H1 (cell line): ENCODE measurements around the gene KPNA1. TPM values are rescaled to one million over a fixed set of nuclear protein-coding genes. Genes with fewer than 3 reads are reported as not detected.

Source experiments
- CTCF ChIA-PET: fragments of 300-600 bp; sonication (Branson Sonifier 250); formaldehyde crosslinking; loops from one replicate; lab custom pipeline; 2021; ENCODE audit not compliant: partially characterized antibody; lab: Charles Lee
- POLR2A ChIA-PET: fragments of 300-600 bp; sonication (Branson Sonifier 250); formaldehyde crosslinking; loops from one replicate; lab custom pipeline; 2021; ENCODE audit warnings: inconsistent platforms; ENCODE audit not compliant: partially characterized antibody; lab: Charles Lee
- DNase-seq, 2 experiments: peaks; one replicate each; pipeline versions ENCODE4 v3.0.0 to v3.0.0-alpha.2; 2010 to 2022; ENCODE audit warnings: low spot score in 2 of 2, low read depth in 1 of 2, mixed read lengths in 1 of 2
- FAIRE-seq: peaks from 2 replicates; lab custom pipeline; 2011; peaks lifted over from hg19 to GRCh38; lab: Jason Lieb, UNC
- H2AFZ ChIP-seq: 2 replicates; pipeline ENCODE4 v1.8.1; 2012; ENCODE audit warnings: low read length, inconsistent platforms
- H2AK5ac ChIP-seq: 2 replicates; pipeline ENCODE4 v1.6.1; 2013; ENCODE audit warnings: low read depth, low read length
- H2BK120ac ChIP-seq: replicated peaks from 2 replicates; pipeline ENCODE3; 2013; ENCODE audit warnings: low read depth, low read length, inconsistent platforms
- H2BK12ac ChIP-seq: 2 replicates; pipeline ENCODE4 v1.6.1; 2013; ENCODE audit warnings: low read depth, low read length
- H2BK15ac ChIP-seq: 2 replicates; pipeline ENCODE4 v1.6.1; 2013; ENCODE audit warnings: low read length
- H2BK20ac ChIP-seq: 2 replicates; pipeline ENCODE4 v1.6.1; 2013; ENCODE audit warnings: low read length
- H2BK5ac ChIP-seq: 2 replicates; pipeline ENCODE4 v1.6.1; 2013; ENCODE audit warnings: low read depth, low read length
- H3K14ac ChIP-seq: 2 replicates; pipeline ENCODE4 v1.6.1; 2013; ENCODE audit warnings: inconsistent platforms; ENCODE audit not compliant: insufficient read length
- H3K18ac ChIP-seq: 2 replicates; pipeline ENCODE4 v1.6.1; 2013; ENCODE audit warnings: low read length; ENCODE audit errors: extremely low read depth
- H3K23ac ChIP-seq: 2 replicates; pipeline ENCODE4 v1.6.1; 2013; ENCODE audit warnings: inconsistent platforms; ENCODE audit not compliant: insufficient read length
- H3K23me2 ChIP-seq: 2 replicates; pipeline ENCODE4 v1.6.1; 2013; ENCODE audit warnings: low read depth, low read length
- H3K27ac ChIP-seq: 2 replicates; pipeline ENCODE4 v1.6.1; 2011; ENCODE audit warnings: low read depth, low read length, inconsistent platforms
- H3K27me3 ChIP-seq, 4 experiments: replicated peaks in 1 of 4; 1 replicate in 1 of 4; 2 replicates in 3 of 4; pipeline versions ENCODE4 v1.6.1 to v1.8.1; 2011 to 2013; ENCODE audit warnings: low read length in 3 of 4, mild to moderate bottlenecking in 3 of 4, inconsistent platforms in 2 of 4, mixed read lengths in 2 of 4, moderate library complexity in 1 of 4; ENCODE audit not compliant: control insufficient read depth in 3 of 4, insufficient read depth in 3 of 4; ENCODE audit errors: extremely low read depth in 1 of 4
- H3K36me3 ChIP-seq, 4 experiments: 2 replicates each; pipeline versions ENCODE4 v1.6.1 to v1.8.1; 2011 to 2013; ENCODE audit warnings: mild to moderate bottlenecking in 4 of 4, low read length in 3 of 4, moderate library complexity in 2 of 4, control low read depth in 1 of 4, inconsistent platforms in 1 of 4; ENCODE audit not compliant: insufficient read depth in 4 of 4, control insufficient read depth in 2 of 4
- H3K4ac ChIP-seq: replicated peaks from 2 replicates; pipeline ENCODE3; 2013; ENCODE audit warnings: low read length, low read depth, mixed read lengths, inconsistent platforms; ENCODE audit not compliant: insufficient read length
- H3K4me1 ChIP-seq, 4 experiments: replicated peaks in 1 of 4; 1 replicate in 1 of 4; 2 replicates in 3 of 4; pipeline versions ENCODE4 v1.6.1 to v1.8.1; 2011 to 2013; ENCODE audit warnings: low read length in 3 of 4, inconsistent platforms in 2 of 4, mixed read lengths in 1 of 4; ENCODE audit not compliant: insufficient read depth in 4 of 4, control insufficient read depth in 3 of 4
- H3K4me2 ChIP-seq, 2 experiments: 2 replicates each; pipeline versions ENCODE4 v1.6.1 to v1.8.1; 2011 to 2013; ENCODE audit warnings: low read depth in 2 of 2, low read length in 2 of 2, control low read depth in 1 of 2, inconsistent platforms in 1 of 2, mild to moderate bottlenecking in 1 of 2; ENCODE audit not compliant: insufficient read depth in 1 of 2
- H3K4me3 ChIP-seq, 4 experiments: fragments of 200-600, 300-600 bp in 1 of 4; sonication (generic), shearing (Covaris generic), sonication (Bioruptor Twin) in 1 of 4; 2 replicates each; pipeline versions ENCODE4 v1.5.1 to v1.8.1; 2011 to 2016; ENCODE audit warnings: low read length in 4 of 4, low read depth in 3 of 4, control low read depth in 2 of 4, inconsistent platforms in 2 of 4, mild to moderate bottlenecking in 2 of 4, mixed read lengths in 1 of 4, moderate library complexity in 1 of 4; ENCODE audit not compliant: insufficient read depth in 2 of 4; ENCODE audit errors: extremely low read depth in 1 of 4
- H3K56ac ChIP-seq: replicated peaks from 2 replicates; pipeline ENCODE3; 2013; ENCODE audit warnings: low read depth, mild to moderate bottlenecking, mixed read lengths, low read length, inconsistent platforms; ENCODE audit not compliant: insufficient read length
- H3K79me1 ChIP-seq: 2 replicates; pipeline ENCODE4 v1.6.1; 2013; ENCODE audit warnings: low read depth, low read length, control low read depth
- H3K79me2 ChIP-seq, 2 experiments: 2 replicates each; pipeline versions ENCODE4 v1.6.1 to v1.8.1; 2012 to 2013; ENCODE audit warnings: low read length in 2 of 2, mild to moderate bottlenecking in 2 of 2, inconsistent platforms in 1 of 2; ENCODE audit not compliant: insufficient read depth in 2 of 2, control insufficient read depth in 1 of 2
- H3K9ac ChIP-seq, 4 experiments: replicated peaks in 1 of 4; 1 replicate in 1 of 4; 2 replicates in 3 of 4; pipeline versions ENCODE4 v1.6.1 to v1.8.1; 2011 to 2013; ENCODE audit warnings: low read depth in 3 of 4, low read length in 3 of 4, control low read depth in 2 of 4, mild to moderate bottlenecking in 2 of 4, moderate library complexity in 2 of 4, inconsistent platforms in 1 of 4; ENCODE audit errors: extremely low read depth in 1 of 4
- H3K9me3 ChIP-seq, 2 experiments: 2 replicates each; pipeline versions ENCODE4 v1.6.1 to v1.8.1; 2012 to 2013; ENCODE audit warnings: mild to moderate bottlenecking in 2 of 2, moderate library complexity in 2 of 2, control low read depth in 1 of 2, inconsistent platforms in 1 of 2, low read depth in 1 of 2, low read length in 1 of 2, mixed read lengths in 1 of 2; ENCODE audit not compliant: insufficient read depth in 2 of 2
- H4K20me1 ChIP-seq, 2 experiments: replicated peaks in 1 of 2; 2 replicates each; pipeline versions ENCODE3 to v1.8.1; 2011 to 2013; ENCODE audit warnings: inconsistent platforms in 2 of 2, low read length in 2 of 2, mild to moderate bottlenecking in 1 of 2; ENCODE audit not compliant: insufficient read depth in 2 of 2, control insufficient read depth in 1 of 2
- H4K5ac ChIP-seq: 2 replicates; pipeline ENCODE4 v1.6.1; 2013; ENCODE audit warnings: low read length, low read depth, mixed read lengths, inconsistent platforms; ENCODE audit not compliant: insufficient read length
- H4K8ac ChIP-seq: 2 replicates; pipeline ENCODE4 v1.8.0; 2013; ENCODE audit warnings: mild to moderate bottlenecking, moderate library complexity, low read length, inconsistent platforms; ENCODE audit not compliant: insufficient read depth; ENCODE audit errors: extremely low read depth
- H4K91ac ChIP-seq: replicated peaks from 2 replicates; pipeline ENCODE3; 2013; ENCODE audit warnings: low read length, mixed read lengths, inconsistent platforms; ENCODE audit not compliant: insufficient read length
- BRCA1 ChIP-seq: IDR thresholded peaks from 2 replicates; pipeline ENCODE4 v1.6.1; 2012; ENCODE audit warnings: low read depth, low read length, improper control_type of control experiment
- EGR1 ChIP-seq: IDR thresholded peaks from 2 replicates; pipeline ENCODE4 v1.6.1; 2011; ENCODE audit warnings: low read depth, low read length, borderline replicate concordance
- EP300 ChIP-seq, 2 experiments: IDR thresholded peaks; 1 replicate in 1 of 2; 2 replicates in 1 of 2; pipeline ENCODE4 v1.6.1; 2011 to 2012; ENCODE audit warnings: low read depth in 2 of 2, low read length in 2 of 2, mild to moderate bottlenecking in 2 of 2, borderline replicate concordance in 1 of 2, inconsistent platforms in 1 of 2, moderate library complexity in 1 of 2
- HDAC2 ChIP-seq, 2 experiments: fragments of 300-600 bp in 1 of 2; sonication (generic) in 1 of 2; IDR thresholded peaks; 2 replicates each; pipeline ENCODE4 v1.6.1; 2011 to 2012; ENCODE audit warnings: low read depth in 2 of 2, low read length in 2 of 2, mild to moderate bottlenecking in 2 of 2, moderate library complexity in 2 of 2, borderline replicate concordance in 1 of 2, inconsistent platforms in 1 of 2
- JUND ChIP-seq: IDR thresholded peaks from 2 replicates; pipeline ENCODE4 v1.6.1; 2011; ENCODE audit warnings: mild to moderate bottlenecking, improper control_type of control experiment, low read length
- KDM4A ChIP-seq: IDR thresholded peaks from one replicate; pipeline ENCODE4 v1.7.1; 2012; ENCODE audit warnings: low read depth, mild to moderate bottlenecking, moderate library complexity, low read length, inconsistent platforms; ENCODE audit not compliant: severe bottlenecking
- NRF1 ChIP-seq: IDR thresholded peaks from 2 replicates; pipeline ENCODE4 v1.6.1; 2011; ENCODE audit warnings: mild to moderate bottlenecking, low read depth, low read length, improper control_type of control experiment
- PHF8 ChIP-seq: fragments of 200-600 bp; sonication (generic); conservative IDR thresholded peaks from 2 replicates; pipeline ENCODE4 v1.7.1; 2012; ENCODE audit warnings: low read depth, mild to moderate bottlenecking, inconsistent platforms, low read length, moderate library complexity
- SIN3A ChIP-seq, 2 experiments: IDR thresholded peaks in 1 of 2; conservative IDR thresholded peaks in 1 of 2; 2 replicates each; pipeline ENCODE4 v1.6.1; 2011 to 2012; ENCODE audit warnings: low read length in 2 of 2, improper control_type of control experiment in 1 of 2, low read depth in 1 of 2, mild to moderate bottlenecking in 1 of 2
- SP4 ChIP-seq: IDR thresholded peaks from 2 replicates; pipeline ENCODE4 v1.6.1; 2012; ENCODE audit warnings: low read length, inconsistent platforms
- SRF ChIP-seq: IDR thresholded peaks from 2 replicates; pipeline ENCODE4 v1.6.1; 2011; ENCODE audit warnings: mild to moderate bottlenecking, low read depth, low read length, moderate library complexity
- TAF1 ChIP-seq: IDR thresholded peaks from 2 replicates; pipeline ENCODE4 v1.6.1; 2011; ENCODE audit warnings: mild to moderate bottlenecking, low read depth, low read length
- WGBS, 2 experiments: shearing (Covaris generic) in 1 of 2; methylation state at CpG; one replicate each; pipeline versions ENCODE4 v1.1.6 to v1.1.7; 2013 to 2015; ENCODE audit warnings: low lambda C conversion rate in 2 of 2, mixed read lengths in 2 of 2, inconsistent platforms in 1 of 2, low coverage in 1 of 2, missing lambda C conversion rate in 1 of 2; ENCODE audit not compliant: insufficient replicate concordance in 2 of 2, insufficient coverage in 1 of 2, insufficient read length in 1 of 2; ENCODE audit errors: extremely low coverage in 1 of 2, missing lambda C conversion rate in 1 of 2; 5-methylcytosine and 5-hydroxymethylcytosine counted together
- polyA plus RNA-seq, 7 experiments: library from polyadenylated mRNA; depleted of rRNA in 3 of 7; stranded (reverse) in 5 of 7; unstranded in 2 of 7; fragments of >200 nt in 5 of 7; fragments of 200-250 nt in 2 of 7; gene quantifications; 1 replicate in 5 of 7; 2 replicates in 1 of 7; 4 replicates in 1 of 7; pipeline versions ENCODE4 v1.2.1 to v1.2.3, GENCODE V29; 2011 to 2013; ENCODE audit warnings: missing spikeins in 2 of 7, mixed read lengths in 2 of 7
- total RNA-seq: library from RNA; stranded (reverse); fragmentation: NEBNext Ultra II Directional; extraction: Animal tissue kit (Norgen Biotek cat#: 25700); gene quantifications from 2 replicates; pipeline ENCODE4 v1.2.1, GENCODE V29; 2021
- TF ChIP-seq, protein P1 (sequence below): IDR thresholded peaks from 2 replicates; pipeline ENCODE4 v1.6.1; 2012; ENCODE audit warnings: inconsistent platforms

KPNA1 gene
- total and polyA plus RNA-seq, 2 of the 8 experiments (the other 6 are each of a cell fraction or from before 2014, with no cell fraction given) = 14.8 to 63.0 TPM

DNA sequence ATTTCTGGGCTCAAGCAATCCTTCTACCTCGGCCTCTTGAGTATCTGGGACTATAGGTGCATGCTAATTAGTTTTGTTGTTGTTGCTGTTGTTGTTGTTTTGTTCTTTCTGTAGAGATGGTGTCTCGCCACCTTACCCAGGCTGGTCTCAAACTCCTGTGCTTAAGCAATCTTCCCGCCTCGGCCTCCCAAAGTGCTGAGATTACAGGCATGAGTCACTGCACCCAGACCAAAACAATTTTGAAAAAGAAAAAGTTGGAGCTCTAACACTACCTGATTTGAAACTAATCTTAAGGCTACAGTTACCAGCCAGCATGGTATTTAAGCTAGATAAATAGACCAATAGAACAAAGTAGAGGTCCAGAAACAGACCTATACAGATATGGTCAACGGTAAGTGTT lies 29.8 kb downstream of the KPNA1 start:
- 86% methylated on average over 5 of the region's 5 CpGs; no CpG with 5 or more reads in 1 of the 2 experiments for WGBS, 2 experiments
- H3K23me2 ChIP-seq = no peaks in the 10 kb centered on the region
- H3K56ac ChIP-seq = no peak overlapping the region
- H3K18ac ChIP-seq = no peak overlapping the region
- ChIA-PET CTCF (interaction anchor here (0.9 to 1.0 kb wide), 2 partner anchors 25 to 135 kb away, joined by 3 to 4 read pairs; no protein-coding TSS in a partner anchor), POLR2A (no interaction called here)
- no peak overlapping the region for H2AFZ ChIP-seq
- no peak overlapping the region for H4K8ac ChIP-seq
- H2BK12ac ChIP-seq = no peak overlapping the region
- no peak overlapping the region for H2BK120ac ChIP-seq
- no peak for DNase-seq
- peaks cover 0 to 55% of the 10 kb centered on the region in 2 experiments; a peak in 2 of 4 replicates for H3K79me2 ChIP-seq
- no peak overlapping the region for H3K4me3 ChIP-seq
- H3K9ac ChIP-seq = no peak overlapping the region
- H2AK5ac ChIP-seq = no peak overlapping the region
- no peaks in the 10 kb centered on the region; the same call in 1 of the 2 replicates for H3K79me1 ChIP-seq
- peaks cover 0 to 9% of the 10 kb centered on the region in 2 experiments for H4K20me1 ChIP-seq
- no peak overlapping the region for H3K14ac ChIP-seq
- no peak overlapping the region for H4K5ac ChIP-seq
- H2BK15ac ChIP-seq = no peak overlapping the region
- H3K4me1 ChIP-seq = no peaks in the 10 kb centered on the region
- no peaks in the 10 kb centered on the region for H3K27me3 ChIP-seq
- no peak overlapping the region for H3K23ac ChIP-seq
- no peaks in the 10 kb centered on the region for H3K36me3 ChIP-seq
- FAIRE-seq = no peak
- H3K4ac ChIP-seq = no peak overlapping the region
- H3K27ac ChIP-seq = no peak overlapping the region
- H3K4me2 ChIP-seq = no peak overlapping the region
- no peak overlapping the region for H4K91ac ChIP-seq
- no peaks in the 10 kb centered on the region for H3K9me3 ChIP-seq
- no peak overlapping the region; the same call in 1 of the 2 replicates for H2BK5ac ChIP-seq
- no peak overlapping the region for H2BK20ac ChIP-seq
- TF ChIP-seq HDAC2 (IDR thresholded peaks at IDR 0.05; ENCODE audit: borderline replicate concordance in 1 of 2, low read depth in 2 of 2, low read length in 2 of 2) (no peak), TAF1 (no peak), SIN3A (conservative IDR thresholded peaks at IDR 0.05 in 1 of 2, IDR thresholded peaks at IDR 0.05 in 1 of 2; ENCODE audit: low read depth in 1 of 2, low read length in 2 of 2) (no peak), EP300 (IDR thresholded peaks at IDR 0.05; ENCODE audit: borderline replicate concordance in 1 of 2, low read depth in 2 of 2, low read length in 2 of 2) (no peak), SP4 (no peak), JUND (no peak), PHF8 (no peak), NRF1 (no peak), EGR1 (no peak), SRF (no peak), KDM4A (no peak), BRCA1 (no peak)
- TF ChIP-seq, protein P1, sequence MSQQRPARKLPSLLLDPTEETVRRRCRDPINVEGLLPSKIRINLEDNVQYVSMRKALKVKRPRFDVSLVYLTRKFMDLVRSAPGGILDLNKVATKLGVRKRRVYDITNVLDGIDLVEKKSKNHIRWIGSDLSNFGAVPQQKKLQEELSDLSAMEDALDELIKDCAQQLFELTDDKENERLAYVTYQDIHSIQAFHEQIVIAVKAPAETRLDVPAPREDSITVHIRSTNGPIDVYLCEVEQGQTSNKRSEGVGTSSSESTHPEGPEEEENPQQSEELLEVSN = no peak
